Endodermal cell (in vitro differentiated cells): Measurements from ENCODE around the gene KLK7. TPM values are rescaled to one million over a fixed set of nuclear protein-coding genes. Genes with fewer than 3 reads are reported as not detected.

Source experiments
- DNase-seq: peaks from one replicate; pipeline ENCODE4 v3.0.0-alpha.2; 2017
- H3K27ac ChIP-seq: 2 replicates; pipeline ENCODE4 v1.5.1; 2013; ENCODE audit warnings: mild to moderate bottlenecking, low read depth, low read length, moderate library complexity
- H3K27me3 ChIP-seq: 2 replicates; pipeline ENCODE4 v1.6.1; 2013; ENCODE audit warnings: mild to moderate bottlenecking, low read length, moderate library complexity; ENCODE audit not compliant: insufficient read depth, control insufficient read depth, poor library complexity, severe bottlenecking
- H3K36me3 ChIP-seq: 2 replicates; pipeline ENCODE4 v1.7.0; 2013; ENCODE audit warnings: mild to moderate bottlenecking, low read length, moderate library complexity; ENCODE audit not compliant: control insufficient read depth, insufficient read depth
- H3K4me1 ChIP-seq: one replicate; pipeline ENCODE4 v1.7.0; 2013; ENCODE audit warnings: low read length; ENCODE audit not compliant: control insufficient read depth, insufficient read depth
- H3K4me3 ChIP-seq: 2 replicates; pipeline ENCODE4 v1.5.1; 2013; ENCODE audit warnings: mild to moderate bottlenecking, low read length, moderate library complexity
- H3K9ac ChIP-seq: 2 replicates; pipeline ENCODE4 v1.6.1; 2013; ENCODE audit warnings: mild to moderate bottlenecking, low read length, moderate library complexity; ENCODE audit not compliant: poor library complexity, severe bottlenecking; ENCODE audit errors: extremely low read depth
- H3K9me3 ChIP-seq: 2 replicates; pipeline ENCODE4 v1.6.1; 2013; ENCODE audit warnings: mild to moderate bottlenecking, low read length, moderate library complexity; ENCODE audit not compliant: control insufficient read depth
- H3K27ac Mint-ChIP-seq: 2 replicates; pipeline ENCODE4 v1.8.0; 2020; ENCODE audit warnings: mixed read lengths
- H3K27me3 Mint-ChIP-seq: 2 replicates; pipeline ENCODE4 v1.8.0; 2021; ENCODE audit warnings: mild to moderate bottlenecking, mixed read lengths; ENCODE audit not compliant: insufficient read depth
- H3K36me3 Mint-ChIP-seq: 2 replicates; pipeline ENCODE4 v1.8.0; 2020; ENCODE audit warnings: low read depth, mixed read lengths
- H3K4me1 Mint-ChIP-seq: 2 replicates; pipeline ENCODE4 v1.8.0; 2020; ENCODE audit warnings: mixed read lengths
- H3K4me3 Mint-ChIP-seq: 2 replicates; pipeline ENCODE4 v1.8.0; 2020; ENCODE audit warnings: mild to moderate bottlenecking, moderate library complexity, mixed read lengths
- H3K9me3 Mint-ChIP-seq: 2 replicates; pipeline ENCODE4 v1.8.0; 2020; ENCODE audit warnings: mild to moderate bottlenecking, mixed read lengths
- CTCF ChIP-seq: fragments of 200-600 bp; sonication (generic); conservative IDR thresholded peaks from 2 replicates; pipeline ENCODE4 v1.5.0; 2021; ENCODE audit warnings: antibody characterized with exemption, mild to moderate bottlenecking
- WGBS, 2 experiments: methylation state at CpG; one replicate each; pipeline versions ENCODE4 v1.1.5 to v1.1.7; 2013; ENCODE audit warnings: missing lambda C conversion rate in 2 of 2, mixed read lengths in 1 of 2; ENCODE audit not compliant: insufficient coverage in 1 of 2, insufficient read length in 1 of 2; 5-methylcytosine and 5-hydroxymethylcytosine counted together
- total RNA-seq, 2 donors: library from RNA; stranded (reverse); fragmentation: NEBNext Ultra II Directional in 1 of 2; extraction: Animal tissue kit (Norgen Biotek cat#: 25700) in 1 of 2; gene quantifications; 2 replicates in 1 of 2; 3 replicates in 1 of 2; pipeline ENCODE4 v1.2.1, GENCODE V29; 2021

KLK7 gene
- total RNA-seq, 2 donors from 2014 or later, result not detected

DNA sequence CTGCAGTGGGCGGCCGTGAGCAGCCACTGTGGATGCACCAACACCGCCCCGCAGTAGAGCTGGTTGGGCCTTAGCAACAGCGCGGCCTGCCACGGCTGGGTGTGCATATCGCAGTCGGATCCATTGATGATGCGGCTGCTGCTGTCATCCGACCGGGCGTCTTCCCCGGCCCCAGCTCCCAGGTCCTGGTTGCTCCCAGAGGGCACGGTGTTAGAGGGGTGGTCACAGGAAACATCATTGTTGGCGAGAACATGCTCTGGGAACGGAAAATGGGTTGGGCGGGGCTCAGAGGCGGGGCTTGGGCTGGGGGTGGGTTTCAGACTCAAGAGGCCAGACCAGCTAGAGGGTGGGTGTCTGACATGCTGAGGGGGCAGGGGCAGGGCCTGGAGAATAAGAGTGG, 33.9 kb downstream of the KLK7 start:
- no peak overlapping the region for H3K27ac ChIP-seq
- no peak for TF ChIP-seq CTCF
- H3K9ac ChIP-seq, result no peak overlapping the region
- H3K4me3 ChIP-seq, result no peak overlapping the region
- Mint-ChIP-seq H3K27ac (no peak overlapping the region), H3K36me3 (no peaks in the 10 kb centered on the region), H3K4me1 (no peaks in the 10 kb centered on the region), H3K27me3 (peaks cover 15% of the 10 kb centered on the region), H3K4me3 (no peak overlapping the region), H3K9me3 (no peaks in the 10 kb centered on the region)
- H3K36me3 ChIP-seq, result no peaks in the 10 kb centered on the region
- no peaks in the 10 kb centered on the region for H3K9me3 ChIP-seq
- DNase-seq, result peak; percentile 55
- no peaks in the 10 kb centered on the region for H3K27me3 ChIP-seq
- WGBS, 2 experiments, result 87 to 92% methylated on average over 10 to 19 of the region's 19 CpGs
- H3K4me1 ChIP-seq, result no peaks in the 10 kb centered on the region

GRCh38 chr19:50947123-50947522, 36.6 kb downstream of the KLK7 start:
- peaks cover 7% of the 10 kb centered on the region for H3K9me3 Mint-ChIP-seq
- H3K36me3 ChIP-seq, result no peaks in the 10 kb centered on the region
- H3K27ac ChIP-seq, result no peak overlapping the region
- H3K4me3 ChIP-seq, result no peak overlapping the region
- H3K27me3 Mint-ChIP-seq, result peaks cover 29% of the 10 kb centered on the region
- H3K4me1 ChIP-seq, result no peaks in the 10 kb centered on the region
- TF ChIP-seq CTCF, result no peak
- H3K27me3 ChIP-seq, result no peaks in the 10 kb centered on the region
- H3K9ac ChIP-seq, result no peak overlapping the region
- H3K4me1 Mint-ChIP-seq, result no peaks in the 10 kb centered on the region
- H3K4me3 Mint-ChIP-seq, result no peak overlapping the region
- 65 to 74% methylated on average over 4 of the region's 4 CpGs for WGBS, 2 experiments
- no peak for DNase-seq
- H3K27ac Mint-ChIP-seq, result no peak overlapping the region
- H3K36me3 Mint-ChIP-seq, result no peaks in the 10 kb centered on the region
- H3K9me3 ChIP-seq, result no peaks in the 10 kb centered on the region

- Histone ChIP-seq H3K4me3 (no peak overlapping the region), H3K9ac (no peak overlapping the region), H3K9me3 (no peaks in the 10 kb centered on the region), H3K36me3 (no peaks in the 10 kb centered on the region), H3K4me1 (no peaks in the 10 kb centered on the region), H3K27me3 (no peaks in the 10 kb centered on the region), H3K27ac (no peak overlapping the region)
- TF ChIP-seq CTCF, result no peak
- Mint-ChIP-seq H3K4me1 (no peaks in the 10 kb centered on the region), H3K27ac (no peak overlapping the region), H3K4me3 (no peak overlapping the region), H3K9me3 (peaks cover 16% of the 10 kb centered on the region), H3K27me3 (peaks cover 39% of the 10 kb centered on the region), H3K36me3 (no peaks in the 10 kb centered on the region)
- DNase-seq, result no peak
- WGBS, 2 experiments, result 68 to 72% methylated on average over 4 of the region's 4 CpGs
These were observed 38.9 kb downstream of the KLK7 start for GRCh38 chr19:50944795-50945194.
